HG02884 (cell line): ENCODE data around the gene CEP290.
A peak's percentile ranks its signal among the peaks of the same experiment; 100 is the strongest.

Experiments
- ATAC-seq: cut with Tn5 transposase; IDR thresholded peaks from one replicate; pipeline ENCODE4 v1.9.1; 2021; ENCODE audit warnings: mild to moderate bottlenecking, moderate library complexity; ENCODE audit not compliant: unreplicated experiment

The CEP290 gene, protein sequence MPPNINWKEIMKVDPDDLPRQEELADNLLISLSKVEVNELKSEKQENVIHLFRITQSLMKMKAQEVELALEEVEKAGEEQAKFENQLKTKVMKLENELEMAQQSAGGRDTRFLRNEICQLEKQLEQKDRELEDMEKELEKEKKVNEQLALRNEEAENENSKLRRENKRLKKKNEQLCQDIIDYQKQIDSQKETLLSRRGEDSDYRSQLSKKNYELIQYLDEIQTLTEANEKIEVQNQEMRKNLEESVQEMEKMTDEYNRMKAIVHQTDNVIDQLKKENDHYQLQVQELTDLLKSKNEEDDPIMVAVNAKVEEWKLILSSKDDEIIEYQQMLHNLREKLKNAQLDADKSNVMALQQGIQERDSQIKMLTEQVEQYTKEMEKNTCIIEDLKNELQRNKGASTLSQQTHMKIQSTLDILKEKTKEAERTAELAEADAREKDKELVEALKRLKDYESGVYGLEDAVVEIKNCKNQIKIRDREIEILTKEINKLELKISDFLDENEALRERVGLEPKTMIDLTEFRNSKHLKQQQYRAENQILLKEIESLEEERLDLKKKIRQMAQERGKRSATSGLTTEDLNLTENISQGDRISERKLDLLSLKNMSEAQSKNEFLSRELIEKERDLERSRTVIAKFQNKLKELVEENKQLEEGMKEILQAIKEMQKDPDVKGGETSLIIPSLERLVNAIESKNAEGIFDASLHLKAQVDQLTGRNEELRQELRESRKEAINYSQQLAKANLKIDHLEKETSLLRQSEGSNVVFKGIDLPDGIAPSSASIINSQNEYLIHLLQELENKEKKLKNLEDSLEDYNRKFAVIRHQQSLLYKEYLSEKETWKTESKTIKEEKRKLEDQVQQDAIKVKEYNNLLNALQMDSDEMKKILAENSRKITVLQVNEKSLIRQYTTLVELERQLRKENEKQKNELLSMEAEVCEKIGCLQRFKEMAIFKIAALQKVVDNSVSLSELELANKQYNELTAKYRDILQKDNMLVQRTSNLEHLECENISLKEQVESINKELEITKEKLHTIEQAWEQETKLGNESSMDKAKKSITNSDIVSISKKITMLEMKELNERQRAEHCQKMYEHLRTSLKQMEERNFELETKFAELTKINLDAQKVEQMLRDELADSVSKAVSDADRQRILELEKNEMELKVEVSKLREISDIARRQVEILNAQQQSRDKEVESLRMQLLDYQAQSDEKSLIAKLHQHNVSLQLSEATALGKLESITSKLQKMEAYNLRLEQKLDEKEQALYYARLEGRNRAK (N-terminal part only)

DNA sequence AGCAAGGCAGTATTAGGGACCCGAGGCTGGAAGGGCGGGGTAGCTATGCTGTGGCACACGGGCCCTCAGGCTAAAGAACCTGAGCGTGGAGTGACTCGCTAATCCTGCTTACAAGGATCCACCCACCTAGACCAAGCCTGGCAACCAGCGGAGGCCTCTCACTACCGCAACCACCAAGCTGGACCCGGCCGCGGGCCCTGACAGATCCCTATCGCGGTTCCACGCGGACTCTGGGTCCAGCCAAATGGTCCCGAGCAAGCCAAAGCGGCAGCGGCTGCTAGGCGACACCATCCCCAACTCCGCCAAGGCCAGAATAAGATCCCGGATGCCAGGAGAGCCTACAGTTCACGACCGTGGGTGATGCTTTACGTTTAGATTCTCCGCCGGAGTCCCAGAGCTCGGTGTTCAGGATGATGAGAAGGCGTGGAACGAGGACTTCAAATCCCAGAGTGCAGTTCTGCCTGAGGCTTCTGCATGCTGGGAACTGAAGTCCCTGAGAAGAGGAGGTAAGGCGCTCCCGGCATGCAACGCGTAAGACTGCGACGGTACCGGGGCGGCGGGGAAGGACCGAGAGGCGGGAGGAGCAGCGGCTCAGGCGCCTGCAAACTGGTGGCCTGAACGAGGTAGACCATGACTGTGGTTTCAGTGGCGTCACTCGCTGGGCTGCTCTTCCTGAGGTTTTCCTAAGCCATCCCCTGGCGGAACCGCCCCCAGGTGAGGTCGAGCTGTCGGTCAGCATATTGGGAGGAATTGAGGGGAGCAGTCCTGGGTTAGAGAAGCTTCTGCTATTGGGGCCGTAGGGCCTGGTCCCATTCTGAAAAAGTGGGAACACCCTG is at the start of gene CEP290, which contains the start of gene TMTC3:
Gene CEP290, minus strand, starts transcription at position 315 of the 836 bp plus-strand sequence. CDS start 781 bp downstream, outside the sequence.
Gene TMTC3, plus strand, starts transcription at position 534 of the 836 bp plus-strand sequence. CDS start 6,009 bp downstream, outside the sequence.
- ATAC-seq: peak; percentile 94

DNA sequence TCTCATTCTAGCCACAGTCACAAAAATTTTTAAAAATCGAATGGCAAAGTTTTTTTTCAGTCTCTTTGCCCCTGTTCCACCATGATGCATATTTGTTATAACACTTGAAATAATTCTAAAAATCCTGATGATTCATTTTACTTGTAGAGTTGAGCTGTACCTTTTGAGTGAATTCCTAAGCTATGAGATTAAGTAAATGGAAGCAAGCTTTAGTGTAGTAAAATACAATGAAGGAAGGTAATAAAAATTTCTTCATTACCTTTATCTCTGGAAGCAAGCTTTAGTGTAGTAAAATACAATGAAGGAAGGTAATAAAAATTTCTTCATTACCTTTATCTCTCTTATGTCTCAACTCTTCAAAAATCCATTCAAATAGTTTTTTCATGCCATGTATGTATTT is 46.3 kb upstream of the CEP290 start:
- ATAC-seq: no peak

DNA sequence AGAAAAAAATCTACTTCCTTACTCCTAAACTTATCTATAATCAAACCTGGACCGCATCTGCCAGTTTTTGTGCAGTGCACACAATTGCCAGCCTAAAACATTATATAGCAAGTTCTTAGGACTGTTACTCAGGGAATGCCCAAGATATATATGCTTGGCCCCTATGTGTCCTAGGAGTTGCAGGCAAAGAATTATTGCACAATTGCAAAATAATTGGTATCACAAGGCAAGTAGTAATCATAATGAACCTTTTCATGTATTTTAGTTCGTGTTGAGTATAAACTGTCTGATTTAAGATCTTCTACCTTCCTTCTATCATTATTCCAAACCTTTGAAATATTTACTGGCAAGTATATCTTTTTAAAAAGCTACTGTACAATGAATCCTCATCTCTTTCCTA is 45.7 kb upstream of the CEP290 start:
- ATAC-seq: no peak

DNA sequence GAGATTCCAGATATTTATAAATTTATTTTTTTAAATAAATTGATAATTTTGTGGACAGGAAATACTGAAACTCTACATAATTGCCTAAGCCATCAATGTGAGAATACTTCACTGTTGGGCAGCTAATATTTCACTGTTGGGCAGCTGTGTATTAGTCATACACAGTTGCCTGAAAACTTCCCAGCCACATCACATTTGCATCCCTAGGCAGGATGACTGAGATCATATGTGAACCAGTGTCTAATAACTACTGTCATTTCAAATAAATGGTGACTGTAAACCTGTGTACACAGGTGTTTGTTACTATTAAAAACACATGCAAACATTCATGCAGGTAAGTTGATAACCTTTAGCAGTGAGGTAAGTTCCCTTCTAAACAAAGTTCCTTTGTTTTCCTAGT is 44.1 kb upstream of the CEP290 start:
- ATAC-seq: peak; percentile 89

DNA sequence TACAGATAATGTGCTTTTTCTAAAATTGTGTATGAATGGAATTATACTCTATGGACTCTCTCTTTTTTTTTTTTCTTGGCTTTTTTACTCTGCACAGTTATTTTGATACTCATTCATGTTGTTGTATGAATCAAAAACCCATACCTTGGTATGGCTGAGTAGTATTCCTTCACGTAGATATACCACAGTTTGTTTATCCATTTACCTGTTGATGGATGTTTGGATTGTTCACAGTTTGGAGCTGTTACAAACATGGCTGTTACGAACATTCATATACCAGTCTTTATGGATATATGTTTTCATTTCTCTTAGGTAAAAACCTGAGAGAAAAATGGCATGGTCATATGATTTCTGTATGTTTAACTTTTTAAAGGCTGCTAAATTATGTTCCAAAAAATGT is 43.4 kb upstream of the CEP290 start:
- no peak for ATAC-seq

DNA sequence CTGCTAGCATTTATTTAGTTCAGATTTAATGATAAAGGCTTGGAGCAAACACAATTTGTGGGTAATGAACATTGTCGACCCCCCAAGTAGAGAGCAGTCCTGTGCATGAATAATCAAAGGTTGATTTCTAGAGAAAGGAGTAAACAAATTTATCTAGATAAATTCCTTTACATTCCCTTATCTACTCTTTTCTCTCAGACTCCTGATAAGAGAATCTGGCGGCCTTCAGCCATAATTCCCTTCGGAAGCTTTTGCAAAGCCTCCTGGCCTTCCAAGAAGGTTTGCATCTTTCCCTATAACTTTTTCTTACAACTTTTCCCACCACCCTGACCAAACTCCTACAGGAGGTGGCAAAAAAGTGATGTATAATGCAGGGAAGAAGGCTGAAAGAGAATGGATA is 42.3 kb upstream of the CEP290 start:
- no peak for ATAC-seq

DNA sequence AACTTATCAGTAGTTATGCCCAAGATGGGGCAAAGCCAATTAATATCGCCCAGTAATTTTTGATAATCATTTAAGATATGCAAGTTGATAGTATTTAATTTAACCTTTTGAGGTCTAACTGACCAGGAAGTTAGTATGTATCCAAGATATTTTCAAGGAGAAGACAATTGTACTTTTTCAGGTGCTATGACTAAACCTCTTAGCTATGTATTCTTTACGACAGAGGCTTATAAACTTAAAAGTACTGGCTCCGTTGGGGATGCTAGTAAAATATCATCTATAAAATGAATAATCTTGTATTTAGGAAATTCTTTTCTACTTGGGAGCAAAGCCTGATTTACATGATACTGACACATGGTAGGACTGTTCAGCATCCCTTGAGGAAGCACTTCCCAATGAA is 40.5 kb upstream of the CEP290 start:
- ATAC-seq: no peak

DNA sequence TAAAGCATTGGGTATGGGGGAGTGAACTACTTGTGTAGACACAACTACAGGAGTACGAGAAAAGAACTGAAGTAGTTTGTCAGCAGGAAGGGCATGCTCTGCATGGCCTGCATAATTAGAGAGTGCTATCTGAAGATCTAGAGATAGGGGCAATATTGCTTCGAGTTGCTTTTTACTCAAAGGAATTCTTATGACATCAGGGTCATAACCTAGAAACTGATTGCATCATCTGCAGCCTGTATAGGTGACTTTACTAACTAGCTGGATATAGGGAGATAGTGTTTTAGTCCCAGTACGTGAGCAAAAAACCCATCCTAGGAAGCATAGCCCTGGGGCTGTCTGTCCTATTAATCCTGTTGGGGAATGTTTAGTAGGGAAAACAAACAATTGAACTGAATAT is 40.0 kb upstream of the CEP290 start:
- no peak for ATAC-seq

DNA sequence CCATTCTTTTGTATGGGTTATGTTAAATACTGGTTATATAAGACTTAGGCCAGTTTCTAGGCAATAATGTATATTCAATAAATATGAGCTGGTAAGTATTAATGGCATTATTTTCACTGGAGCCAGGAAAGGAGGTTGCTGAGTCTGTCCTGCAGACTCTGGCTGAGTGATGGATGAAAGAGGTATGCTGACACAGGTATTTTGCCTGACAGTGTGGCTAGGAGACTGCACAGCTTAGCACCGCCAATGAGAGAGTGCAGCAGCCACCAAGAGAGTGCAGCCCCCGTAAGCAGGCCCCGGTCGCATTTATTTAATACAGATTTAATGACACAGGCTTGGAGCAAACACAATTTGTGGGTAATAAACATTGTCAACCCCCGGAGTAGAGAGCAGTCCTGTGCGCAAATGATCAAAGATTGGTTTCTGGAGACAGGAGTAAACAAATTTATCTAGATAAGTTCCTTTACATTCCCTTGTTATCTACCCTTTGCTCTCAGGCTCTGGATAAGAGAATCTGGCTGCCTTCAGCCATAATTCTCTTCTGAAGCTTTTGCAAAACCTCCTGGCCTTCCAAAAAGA is 37.6 kb upstream of the CEP290 start:
- ATAC-seq: no peak

DNA sequence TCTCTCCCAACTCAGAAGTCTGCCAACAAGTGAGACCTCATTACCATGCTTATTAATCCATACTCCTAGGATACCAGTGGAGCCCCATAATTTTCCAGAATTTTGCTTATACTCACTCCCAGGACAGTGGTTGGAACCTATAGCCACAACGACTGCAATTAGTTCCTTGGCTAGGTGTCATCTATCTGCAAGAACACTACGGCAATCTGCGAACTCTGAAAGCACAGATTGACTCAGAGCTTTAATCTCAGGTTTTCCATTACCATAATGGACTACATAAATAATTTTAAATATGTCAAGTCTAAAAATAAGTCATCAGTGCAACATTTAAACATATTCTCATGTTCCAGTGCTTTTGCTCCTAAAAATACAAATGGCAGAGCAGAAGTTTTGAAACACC is 33.7 kb upstream of the CEP290 start:
- ATAC-seq: no peak

DNA sequence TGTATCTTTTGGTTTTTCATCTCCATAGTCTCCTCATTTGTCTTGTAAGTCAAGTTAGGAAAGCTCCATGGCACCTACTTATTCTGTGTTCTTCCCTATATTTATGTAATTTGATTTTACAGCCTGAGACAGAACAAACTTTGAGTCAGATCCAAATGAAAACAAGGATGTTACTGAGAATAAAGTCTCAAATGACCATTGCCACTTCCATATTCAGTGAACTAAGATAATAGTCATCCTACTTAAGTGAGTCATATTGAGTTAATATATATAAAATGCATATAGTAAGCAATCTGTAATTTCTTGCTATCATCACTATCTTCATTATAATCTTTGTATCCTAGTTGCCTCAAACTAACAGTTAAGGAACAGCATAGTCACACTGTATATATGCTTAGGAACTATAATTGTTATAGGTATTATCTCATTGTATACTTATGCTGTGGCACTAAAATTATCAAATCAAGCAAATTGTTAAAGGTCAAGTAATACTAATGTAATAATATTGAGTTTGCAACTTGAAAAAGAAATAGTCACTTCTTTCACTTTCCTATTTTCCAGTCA is 31.0 kb upstream of the CEP290 start:
- ATAC-seq: no peak

DNA sequence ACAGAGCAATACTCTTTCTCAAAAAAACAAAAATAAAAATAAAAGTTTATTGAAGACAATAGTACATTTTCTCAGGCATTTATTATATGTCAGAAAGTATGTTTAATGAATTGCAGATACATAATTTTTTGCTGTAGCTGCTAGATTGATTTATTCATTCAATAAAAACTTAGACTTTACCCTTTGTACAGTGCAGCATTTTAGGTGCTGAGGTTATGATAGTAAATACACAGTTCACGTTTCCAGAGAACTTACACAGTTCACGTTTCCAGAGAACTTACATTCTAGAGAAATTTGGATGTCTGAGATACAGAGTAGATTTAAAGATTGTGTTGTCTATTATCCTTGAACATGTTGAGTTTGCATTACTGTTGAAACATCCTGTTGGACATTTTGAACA is 25.5 kb upstream of the CEP290 start:
- no peak for ATAC-seq

DNA sequence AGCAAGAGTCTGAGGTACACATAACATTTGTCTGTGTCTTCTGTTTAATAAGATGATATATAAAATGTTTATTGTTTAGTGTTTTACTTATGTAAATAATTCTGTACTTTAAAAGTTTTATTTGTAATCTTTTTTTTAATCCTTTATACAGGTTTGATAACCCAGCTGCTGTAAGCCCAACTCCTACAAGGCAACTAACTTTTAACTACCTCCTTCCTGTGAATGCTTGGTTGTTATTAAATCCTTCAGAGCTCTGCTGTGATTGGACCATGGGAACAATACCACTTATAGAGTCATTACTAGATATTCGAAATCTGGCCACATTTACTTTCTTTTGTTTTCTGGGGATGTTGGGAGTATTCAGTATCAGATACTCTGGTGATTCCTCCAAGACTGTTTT is 24.3 kb upstream of the CEP290 start:
- ATAC-seq: no peak

DNA sequence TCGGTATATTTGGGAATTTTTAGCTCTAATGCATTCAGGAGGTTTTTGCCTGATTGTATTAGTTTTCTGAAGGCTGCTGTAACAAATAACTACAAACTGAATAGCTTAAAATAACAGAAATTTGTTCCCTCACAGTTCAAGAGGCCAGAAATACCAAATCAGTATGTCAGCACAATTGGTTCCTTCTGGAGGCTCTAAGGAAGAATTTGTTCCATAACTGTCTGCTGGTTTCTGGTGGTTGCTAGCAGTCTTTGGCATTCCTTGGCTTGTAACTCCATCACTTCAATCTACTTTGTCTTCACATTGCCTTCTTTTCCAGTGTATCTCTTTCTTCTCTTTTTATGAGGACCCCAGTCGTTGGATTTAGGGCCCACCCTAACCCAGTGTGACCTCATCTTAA is 21.5 kb upstream of the CEP290 start:
- ATAC-seq: no peak

DNA sequence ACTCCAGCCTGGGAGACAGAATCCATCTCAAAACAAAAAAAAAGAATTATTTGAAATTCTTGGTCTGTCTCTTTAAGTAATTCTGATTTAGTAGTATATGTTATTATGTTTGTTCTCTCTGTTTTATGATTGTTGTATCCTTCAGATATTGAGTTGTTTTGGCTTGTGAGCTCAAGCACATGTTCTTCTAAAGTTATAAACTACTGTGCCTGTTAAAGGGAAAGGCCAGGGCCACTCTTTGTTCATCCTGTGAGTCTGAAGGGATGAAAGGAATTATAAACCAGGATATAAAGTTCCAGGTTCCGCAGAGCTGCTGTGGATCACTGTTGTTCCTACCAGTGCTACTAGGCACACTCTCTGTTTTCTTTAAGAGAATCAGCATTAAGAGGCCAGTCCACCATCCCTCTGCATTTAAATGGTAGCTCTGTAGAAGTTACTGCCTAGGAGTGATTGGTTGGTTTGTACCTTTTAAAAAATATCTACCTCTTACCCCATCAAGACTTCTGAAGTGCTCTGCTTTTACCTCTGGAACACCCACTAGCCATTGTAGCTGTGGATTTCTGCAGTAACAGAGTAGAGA is 14.3 kb upstream of the CEP290 start:
- ATAC-seq: no peak

DNA sequence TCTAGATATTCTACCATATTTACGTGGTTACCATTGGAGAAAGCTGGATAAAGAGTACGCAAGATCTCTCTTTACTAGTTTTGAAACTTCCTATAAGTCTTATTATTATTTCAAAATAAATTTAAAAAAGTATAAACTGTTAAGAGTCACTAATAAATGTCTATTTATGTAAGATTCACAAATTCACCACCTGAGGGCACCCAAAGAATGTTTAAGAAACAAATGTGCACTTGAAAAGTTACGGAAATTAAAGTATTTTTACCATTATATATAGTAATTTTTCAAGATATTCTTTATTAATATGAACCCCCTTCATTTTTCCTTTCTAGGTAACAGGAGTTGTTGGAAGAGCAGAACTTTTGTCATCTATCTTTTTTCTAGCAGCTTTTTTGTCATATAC is 12.1 kb upstream of the CEP290 start:
- no peak for ATAC-seq

DNA sequence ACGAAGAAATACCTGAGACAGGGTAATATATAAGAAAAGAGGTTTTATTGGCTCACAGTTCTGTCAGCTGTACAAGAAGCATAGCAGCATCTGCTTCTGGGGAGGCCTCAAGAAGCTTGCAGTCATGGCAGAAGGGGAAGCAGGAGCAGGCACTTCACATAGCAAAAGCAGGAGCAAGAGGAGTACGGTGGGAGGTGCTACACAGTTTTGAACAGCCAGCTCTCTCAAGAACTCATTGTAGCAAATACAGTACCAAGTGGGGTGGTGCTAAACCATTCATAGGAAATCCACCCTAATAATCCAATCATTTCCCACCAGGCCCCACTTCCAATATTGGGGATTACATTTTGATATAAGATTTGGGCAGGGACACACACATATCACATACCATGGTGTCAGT is 8.2 kb upstream of the CEP290 start:
- no peak for ATAC-seq

DNA sequence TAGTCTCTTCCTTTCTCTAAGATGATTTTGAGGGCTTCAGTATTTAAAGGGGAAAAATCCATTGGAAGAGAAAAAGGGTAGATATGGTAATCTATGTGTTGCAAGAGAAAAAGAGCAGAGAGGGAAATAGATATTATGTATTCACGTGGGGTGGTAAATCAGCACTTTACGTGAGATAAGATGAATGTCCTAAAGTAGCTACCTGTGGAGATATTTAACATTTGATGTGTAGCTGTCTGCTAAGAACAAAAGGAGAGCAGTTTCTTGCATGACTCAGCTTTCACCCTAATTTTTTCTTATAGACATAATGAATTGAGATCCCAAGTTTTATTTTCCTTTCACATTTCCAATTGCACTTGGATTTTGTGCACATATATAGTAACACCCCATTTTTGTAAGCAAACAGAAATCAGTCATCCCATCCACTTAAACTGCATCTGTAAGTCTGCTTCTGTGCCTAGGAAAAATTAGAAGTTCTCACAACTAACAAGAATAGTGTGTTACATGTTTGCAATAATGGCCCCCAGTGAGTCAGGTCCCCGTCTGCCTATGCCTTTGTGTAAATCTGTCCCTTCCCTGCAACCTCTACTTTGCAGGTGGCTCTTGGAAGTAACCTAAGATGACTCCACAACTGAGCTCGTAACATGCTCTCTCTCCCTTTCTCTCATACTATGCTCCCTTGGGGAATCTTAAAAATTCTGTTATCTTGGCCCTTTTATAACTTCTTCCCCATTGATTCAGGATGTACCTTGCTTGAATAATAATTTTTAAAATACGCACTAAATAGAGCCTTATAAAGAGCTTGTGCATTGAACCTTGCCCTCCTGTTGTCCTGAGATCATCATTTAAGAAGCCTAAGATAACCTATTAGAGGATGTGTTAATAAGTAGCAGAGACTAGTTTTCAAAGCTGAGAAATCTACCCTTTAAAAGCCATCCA is 3.9 kb upstream of the CEP290 start:
- ATAC-seq: no peak
